CD4-positive, alpha-beta memory T cell (primary cell): ENCODE data around the gene PLA2G4D. TPM values are rescaled to one million over a fixed set of nuclear protein-coding genes. Genes with fewer than 3 reads are reported as not detected.

ENCODE experiments used
- CTCF ChIA-PET: fragments of 350-600 bp; sonication (Branson Sonifier 250); formaldehyde crosslinking; loops from one replicate; lab custom pipeline; 2021; ENCODE audit warnings: inconsistent platforms; ENCODE audit not compliant: partially characterized antibody; lab: Charles Lee
- POLR2A ChIA-PET: fragments of 350-600 bp; sonication (Branson Sonifier 250); formaldehyde crosslinking; loops from one replicate; lab custom pipeline; 2021; ENCODE audit not compliant: partially characterized antibody; lab: Charles Lee
- DNase-seq, 5 donors: peaks; one replicate each; pipeline versions ENCODE4 v3.0.0 to v3.0.0-alpha.2; 2020 to 2022; ENCODE audit warnings: mixed read lengths in 1 of 5
- H3K27ac ChIP-seq: one replicate; pipeline ENCODE4 v1.7.0; 2013; ENCODE audit warnings: low read depth, low read length
- H3K27me3 ChIP-seq: 2 replicates; pipeline ENCODE4 v1.7.0; 2013; ENCODE audit warnings: mild to moderate bottlenecking, low read length, moderate library complexity; ENCODE audit not compliant: insufficient read depth
- H3K36me3 ChIP-seq: 2 replicates; pipeline ENCODE4 v1.7.0; 2013; ENCODE audit warnings: mild to moderate bottlenecking, low read length, moderate library complexity; ENCODE audit not compliant: insufficient read depth
- H3K4me1 ChIP-seq: 2 replicates; pipeline ENCODE4 v1.7.0; 2013; ENCODE audit warnings: mild to moderate bottlenecking, low read length, moderate library complexity; ENCODE audit not compliant: insufficient read depth
- H3K4me3 ChIP-seq, 2 donors: one replicate each; pipeline ENCODE4 v1.7.0; 2013; ENCODE audit warnings: low read length in 2 of 2, mild to moderate bottlenecking in 1 of 2
- H3K9me3 ChIP-seq, 2 donors: one replicate each; pipeline ENCODE4 v1.7.0; 2013; ENCODE audit warnings: low read length in 2 of 2, control low read depth in 1 of 2; ENCODE audit not compliant: control insufficient read depth in 1 of 2
- H3K27ac Mint-ChIP-seq, 7 donors: one replicate each; pipeline ENCODE4 v1.8.0; 2020 to 2021; ENCODE audit warnings: mixed read lengths in 7 of 7, mild to moderate bottlenecking in 6 of 7, inconsistent platforms in 3 of 7, moderate library complexity in 3 of 7
- H3K27me3 Mint-ChIP-seq, 2 donors: one replicate each; pipeline ENCODE4 v1.8.0; 2020 to 2021; ENCODE audit warnings: mixed read lengths in 2 of 2
- H3K36me3 Mint-ChIP-seq, 2 donors: one replicate each; pipeline ENCODE4 v1.8.0; 2020 to 2021; ENCODE audit warnings: mixed read lengths in 2 of 2, inconsistent platforms in 1 of 2, mild to moderate bottlenecking in 1 of 2
- H3K4me1 Mint-ChIP-seq, 4 donors: one replicate each; pipeline ENCODE4 v1.8.0; 2020 to 2021; ENCODE audit warnings: mixed read lengths in 4 of 4, mild to moderate bottlenecking in 1 of 4
- H3K4me3 Mint-ChIP-seq, 8 donors: one replicate each; pipeline ENCODE4 v1.8.0; 2020 to 2021; ENCODE audit warnings: mixed read lengths in 8 of 8, mild to moderate bottlenecking in 7 of 8, moderate library complexity in 6 of 8, inconsistent platforms in 3 of 8
- H3K9me3 Mint-ChIP-seq, 8 donors: one replicate each; pipeline ENCODE4 v1.8.0; 2020 to 2021; ENCODE audit warnings: mixed read lengths in 8 of 8, mild to moderate bottlenecking in 5 of 8, inconsistent platforms in 3 of 8, moderate library complexity in 1 of 8
- intact Hi-C: fragments of 100-400 bp; cut with micrococcal nuclease; formaldehyde crosslinking; loops from one replicate; pipeline ENCODE4 v1.15.1; 2023
- polyA plus RNA-seq, 2 donors: library from polyadenylated mRNA; unstranded; fragments of 300-500 nt; fragmentation: Illumina TruSeq; gene quantifications; one replicate each; pipeline ENCODE4 v1.2.3, GENCODE V29; 2021
- total RNA-seq, 2 experiments: library from RNA; stranded (reverse); gene quantifications; one replicate each; pipeline ENCODE4 v1.2.3, GENCODE V29; 2021

Gene PLA2G4D
- total and polyA plus RNA-seq, 4 experiments from 2014 or later, result not detected

DNA sequence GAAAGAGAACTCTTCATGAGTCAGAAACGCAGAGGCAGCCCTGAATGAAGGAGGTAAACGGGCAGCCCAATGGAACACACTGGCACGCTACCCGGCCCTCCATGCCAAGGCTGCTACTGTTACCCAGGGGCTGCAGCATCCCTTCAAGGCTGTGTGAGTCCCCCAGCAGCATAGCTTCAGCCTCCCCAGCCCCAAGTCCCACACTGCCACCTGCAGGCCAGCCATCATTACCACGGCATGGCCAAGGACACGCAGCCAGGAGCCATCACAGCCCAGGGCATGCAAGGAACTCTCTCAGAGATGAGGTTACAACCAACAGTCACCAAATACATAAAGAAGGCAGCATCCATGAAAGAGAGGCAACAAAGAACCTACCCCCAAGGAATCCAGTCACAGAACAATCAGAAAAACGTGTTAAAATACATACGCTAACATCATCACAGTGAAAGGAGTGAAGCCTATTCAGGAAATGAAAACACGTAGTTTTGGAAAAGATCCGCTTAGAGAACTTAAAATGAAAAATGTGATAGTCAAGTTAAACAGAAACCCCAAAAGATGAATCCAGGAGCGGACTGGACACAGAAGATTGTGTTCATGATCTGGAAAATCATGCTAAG is 39.6 kb upstream of the PLA2G4D start:
- no peaks in the 10 kb centered on the region for H3K9me3 Mint-ChIP-seq
- POLR2A ChIA-PET, result no interaction called here
- no peaks in the 10 kb centered on the region for H3K36me3 ChIP-seq

DNA sequence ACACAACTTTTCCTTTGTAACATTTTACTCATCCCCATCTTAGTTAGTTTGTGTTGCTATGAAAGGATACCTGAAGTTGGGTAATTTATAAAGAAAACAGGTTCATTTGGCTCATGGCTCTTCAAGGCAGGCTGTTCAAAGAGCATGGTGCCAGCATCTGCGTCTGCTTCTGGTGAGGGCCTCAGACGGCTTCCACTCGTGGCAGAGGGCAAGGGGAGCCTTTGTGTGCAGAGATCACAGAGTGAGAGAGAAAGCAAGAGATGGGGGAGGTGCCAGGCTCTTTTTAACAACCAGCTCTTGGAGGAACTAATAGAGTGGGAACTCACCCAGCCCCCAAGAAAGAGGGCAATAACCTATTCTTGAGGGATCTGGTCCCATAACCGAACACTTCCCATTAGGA is 39.0 kb upstream of the PLA2G4D start:
- no peak for DNase-seq
- Mint-ChIP-seq H3K9me3 (no peaks in the 10 kb centered on the region), H3K27me3 (peaks cover 5 to 8% of the 10 kb centered on the region in 2 donors)

More for the DNA sequence above, 39.6 kb upstream of the PLA2G4D start:
- Histone ChIP-seq H3K27ac (no peak overlapping the region), H3K27me3 (no peaks in the 10 kb centered on the region), H3K9me3 (no peaks in the 10 kb centered on the region), H3K4me3 (no peak overlapping the region), H3K4me1 (no peaks in the 10 kb centered on the region)
- Mint-ChIP-seq H3K4me1 (peaks cover 0 to 3% (median under 1%) of the 10 kb centered on the region in 4 donors), H3K27me3 (peaks cover 5 to 8% of the 10 kb centered on the region in 2 donors), H3K27ac (peak overlapping the region in 1 of 7 donors; percentile 5), H3K4me3 (no peak overlapping the region), H3K36me3 (no peaks in the 10 kb centered on the region)
- DNase-seq, result peak in 3 of 5 donors; percentile 8 to 25 (median 20)
- intact Hi-C loops, result no loop called here
- CTCF ChIA-PET, result interaction anchor here (0.8 to 1.4 kb wide), 2 partner anchors 138 to 145 kb away, joined by 4 to 7 read pairs; no protein-coding TSS in a partner anchor

DNA sequence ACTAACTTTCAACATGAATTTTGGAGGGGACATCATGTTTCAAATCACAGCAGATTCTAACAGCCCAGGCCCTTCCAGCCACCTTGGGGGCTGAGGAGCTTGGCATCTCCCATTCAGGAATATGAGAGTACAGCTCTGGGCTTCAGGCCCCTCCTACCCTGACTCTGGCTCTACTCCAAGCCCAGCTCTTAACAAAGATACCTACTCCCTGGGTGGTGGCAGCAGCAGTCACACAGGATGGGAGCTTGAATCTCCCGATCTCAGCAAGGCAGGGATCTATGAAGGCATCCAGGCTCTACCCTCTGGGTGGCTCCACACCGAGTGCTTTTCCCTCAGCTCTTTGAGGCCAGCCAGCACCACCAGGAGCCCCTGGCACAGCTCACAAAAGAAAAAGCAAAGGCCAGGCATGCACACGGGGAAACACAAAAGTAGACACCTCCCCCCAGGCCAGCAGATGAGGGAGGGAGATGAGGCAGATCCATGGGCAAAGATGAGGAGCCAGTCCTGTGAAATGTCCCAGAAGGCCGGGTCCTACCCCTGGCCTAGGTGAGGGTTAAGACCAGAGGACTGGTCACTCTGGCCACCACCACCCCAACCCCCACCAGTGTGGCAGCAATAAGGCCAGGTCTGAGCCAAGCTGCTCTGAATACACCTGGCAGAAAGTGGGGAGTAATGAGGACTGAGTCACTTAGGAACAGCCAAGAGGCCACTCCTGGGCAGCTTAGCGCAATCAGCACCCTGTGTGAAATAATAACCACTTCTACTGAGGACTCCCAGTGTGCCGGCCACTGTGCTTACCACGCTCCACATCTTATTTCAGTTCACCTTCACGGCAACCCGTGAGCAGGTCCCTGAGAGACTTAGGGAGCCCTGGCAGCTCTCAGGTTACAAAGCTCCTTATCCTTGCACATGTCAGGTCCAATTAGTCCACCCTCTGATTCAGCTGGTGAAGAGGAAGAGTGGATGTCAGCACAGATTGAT is 37.8 kb upstream of the PLA2G4D start:
- CTCF ChIA-PET, result no interaction called here
- Mint-ChIP-seq H3K27ac (peak overlapping the region in 1 of 7 donors; percentile 8), H3K27me3 (peaks cover 9 to 15% of the 10 kb centered on the region in 2 donors), H3K36me3 (no peaks in the 10 kb centered on the region), H3K9me3 (no peaks in the 10 kb centered on the region), H3K4me3 (no peak overlapping the region), H3K4me1 (peaks cover 0 to 2% (median under 1%) of the 10 kb centered on the region in 4 donors)
- Histone ChIP-seq H3K36me3 (no peaks in the 10 kb centered on the region), H3K27ac (no peak overlapping the region), H3K4me1 (no peaks in the 10 kb centered on the region), H3K27me3 (no peaks in the 10 kb centered on the region), H3K9me3 (no peaks in the 10 kb centered on the region), H3K4me3 (no peak overlapping the region)
- POLR2A ChIA-PET, result no interaction called here
- DNase-seq, result no peak
- intact Hi-C loops, result no loop called here

More for the DNA sequence above, 39.0 kb upstream of the PLA2G4D start:
- Histone ChIP-seq H3K4me3 (no peak overlapping the region), H3K4me1 (no peaks in the 10 kb centered on the region), H3K27me3 (no peaks in the 10 kb centered on the region), H3K9me3 (no peaks in the 10 kb centered on the region), H3K36me3 (no peaks in the 10 kb centered on the region), H3K27ac (no peak overlapping the region)
- Mint-ChIP-seq H3K4me1 (peaks cover 0 to 3% (median under 1%) of the 10 kb centered on the region in 4 donors), H3K36me3 (no peaks in the 10 kb centered on the region), H3K27ac (no peak overlapping the region), H3K4me3 (no peak overlapping the region)
- ChIA-PET CTCF (interaction anchor here (0.8 to 1.4 kb wide), 2 partner anchors 138 to 144 kb away, joined by 4 to 7 read pairs; no protein-coding TSS in a partner anchor), POLR2A (no interaction called here)
- intact Hi-C loops, result no loop called here

DNA sequence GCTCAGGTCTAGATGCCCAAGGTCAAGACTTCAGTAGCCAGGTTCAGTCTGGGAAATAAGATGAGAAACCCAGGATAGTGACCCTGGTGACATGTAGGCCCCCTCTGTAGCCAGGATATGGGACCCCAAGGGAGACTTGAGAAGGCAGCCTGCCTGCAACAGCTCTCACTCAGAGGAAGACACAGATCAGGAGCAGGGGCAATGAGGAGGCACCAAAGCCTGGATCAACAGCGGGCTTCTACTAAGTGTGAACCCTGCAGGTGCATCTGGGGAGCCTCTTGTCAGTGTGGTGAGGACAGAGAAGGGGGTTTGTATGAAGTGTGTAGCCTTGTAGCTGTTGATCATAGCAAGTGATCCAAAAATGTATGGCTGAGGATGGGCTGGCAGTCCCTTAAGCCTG is 36.6 kb upstream of the PLA2G4D start:
- DNase-seq, result no peak
- Histone ChIP-seq H3K27ac (no peak overlapping the region), H3K4me1 (no peaks in the 10 kb centered on the region), H3K27me3 (no peaks in the 10 kb centered on the region), H3K36me3 (no peaks in the 10 kb centered on the region), H3K9me3 (no peaks in the 10 kb centered on the region), H3K4me3 (no peak overlapping the region)
- no peaks in the 10 kb centered on the region for H3K36me3 Mint-ChIP-seq
- ChIA-PET POLR2A (no interaction called here), CTCF (interaction anchor here (1.5 to 1.7 kb wide), 2 partner anchors 8 to 10 kb away, joined by 9 to 14 read pairs; no protein-coding TSS in a partner anchor)
- intact Hi-C loops, result no loop called here
- H3K27ac Mint-ChIP-seq, result peak overlapping the region in 1 of 7 donors; percentile 73
- H3K4me1 Mint-ChIP-seq, result peaks cover 0 to 2% (median under 1%) of the 10 kb centered on the region in 4 donors
- no peaks in the 10 kb centered on the region for H3K9me3 Mint-ChIP-seq
- peaks cover 9 to 15% of the 10 kb centered on the region in 2 donors for H3K27me3 Mint-ChIP-seq
- H3K4me3 Mint-ChIP-seq, result no peak overlapping the region

GRCh38 chr15:42130246-42130986 is 36.1 kb upstream of the PLA2G4D start:
- CTCF ChIA-PET, result interaction anchor here (0.8 to 1.7 kb wide), 3 partner anchors 8 to 16 kb away, joined by 3 to 14 read pairs (median 9); no protein-coding TSS in a partner anchor
- DNase-seq, result no peak
- Mint-ChIP-seq H3K4me3 (no peak overlapping the region), H3K27ac (no peak overlapping the region), H3K4me1 (peaks cover 0 to 2% (median 0%) of the 10 kb centered on the region in 4 donors), H3K36me3 (no peaks in the 10 kb centered on the region), H3K9me3 (no peaks in the 10 kb centered on the region), H3K27me3 (peaks cover 9 to 15% of the 10 kb centered on the region in 2 donors)
- H3K4me3 ChIP-seq, result no peak overlapping the region
- H3K9me3 ChIP-seq, result no peaks in the 10 kb centered on the region
- H3K27ac ChIP-seq, result no peak overlapping the region
- intact Hi-C loops, result no loop called here
- no peaks in the 10 kb centered on the region for H3K27me3 ChIP-seq
- H3K4me1 ChIP-seq, result no peaks in the 10 kb centered on the region
- POLR2A ChIA-PET, result no interaction called here
- H3K36me3 ChIP-seq, result no peaks in the 10 kb centered on the region

- H3K27ac ChIP-seq, result no peak overlapping the region
- H3K27me3 ChIP-seq, result no peaks in the 10 kb centered on the region
- no peak overlapping the region for H3K27ac Mint-ChIP-seq
- no peaks in the 10 kb centered on the region for H3K4me1 ChIP-seq
- H3K4me3 Mint-ChIP-seq, result no peak overlapping the region
- peaks cover 0 to 2% (median 0%) of the 10 kb centered on the region in 4 donors for H3K4me1 Mint-ChIP-seq
- intact Hi-C loops, result no loop called here
- no peaks in the 10 kb centered on the region for H3K36me3 ChIP-seq
- CTCF ChIA-PET, result interaction anchor here (1.7 kb wide), 1 partner anchor 9 kb away, joined by 14 read pairs; no protein-coding TSS in a partner anchor
- H3K9me3 Mint-ChIP-seq, result no peaks in the 10 kb centered on the region
- no peaks in the 10 kb centered on the region for H3K9me3 ChIP-seq
- H3K27me3 Mint-ChIP-seq, result peaks cover 9 to 15% of the 10 kb centered on the region in 2 donors
- H3K36me3 Mint-ChIP-seq, result no peaks in the 10 kb centered on the region
- DNase-seq, result no peak
- no peak overlapping the region for H3K4me3 ChIP-seq
- POLR2A ChIA-PET, result no interaction called here
Observed at GRCh38 chr15:42129364-42129763, 35.0 kb upstream of the PLA2G4D start.
